Embryonic facial prominence (tissue), 1 donor: Measurements from ENCODE around the gene IL1RAP.

Experiments used
- DNase-seq: peaks from one replicate; pipeline ENCODE4 v3.0.0-alpha.2; 2016; ENCODE audit errors: extremely low spot score

The IL1RAP gene

DNA sequence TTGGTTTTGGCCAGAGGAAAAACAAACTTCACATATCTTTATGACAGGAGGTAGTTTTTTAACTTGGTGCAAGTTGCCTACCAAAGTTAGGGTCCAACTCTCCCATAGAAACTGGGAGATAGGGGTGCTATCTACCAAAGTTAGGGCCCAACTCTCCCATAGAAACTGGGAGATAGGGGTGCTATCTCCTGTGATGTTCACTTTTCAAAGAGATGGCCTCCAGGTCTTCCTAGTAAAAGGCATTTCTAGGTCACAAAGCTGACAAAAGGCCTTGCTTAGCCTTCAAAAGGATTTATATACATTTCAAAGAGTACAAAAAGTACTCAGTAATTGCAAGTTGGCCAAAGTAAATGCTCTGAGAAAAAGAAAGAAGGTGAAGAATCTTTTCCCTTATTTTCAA, 27.1 kb downstream of the IL1RAP start:
- DNase-seq: no peak

- no peak for DNase-seq
These were observed 27.7 kb downstream of the IL1RAP start for GRCh38 chr3:190541560-190541959.

DNA sequence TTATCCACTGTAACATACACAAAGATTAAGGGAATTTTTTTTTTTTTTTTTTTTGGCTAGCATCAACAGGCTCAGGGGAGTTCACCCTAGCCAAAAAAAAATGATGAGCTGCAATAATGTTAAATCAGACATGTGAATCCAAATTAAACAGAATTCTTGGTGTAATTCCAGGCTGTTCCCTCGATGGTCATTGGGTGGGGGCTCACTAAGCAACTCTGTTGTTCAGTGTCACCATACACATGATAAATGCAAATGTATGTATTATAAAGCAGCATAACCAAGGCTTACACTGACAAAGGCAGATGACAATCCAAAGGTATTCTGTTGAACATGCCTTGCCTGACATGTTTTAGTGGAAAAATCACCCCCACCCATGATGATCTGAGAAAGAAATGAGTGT, 29.0 kb downstream of the IL1RAP start:
- DNase-seq: no peak

DNA sequence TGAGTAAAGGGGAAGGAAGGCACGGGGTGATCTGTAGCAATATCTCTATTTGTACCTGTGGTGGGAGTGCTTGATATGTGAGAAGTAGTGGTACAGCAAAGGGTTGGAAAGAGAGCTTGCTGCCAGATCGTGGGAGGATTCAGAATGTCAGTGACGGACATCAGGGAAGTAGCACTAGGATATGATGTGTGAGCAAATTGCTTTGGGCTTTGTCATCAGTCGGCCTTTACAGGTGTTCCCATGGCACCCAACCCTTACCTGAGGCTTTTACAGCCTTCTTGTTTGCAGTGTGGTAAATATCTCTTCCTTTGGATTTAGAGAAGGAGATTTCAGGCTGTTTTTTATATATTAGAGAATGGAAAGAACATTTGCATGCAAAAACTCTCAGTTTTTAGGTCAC, 29.8 kb downstream of the IL1RAP start:
- DNase-seq: no peak

DNA sequence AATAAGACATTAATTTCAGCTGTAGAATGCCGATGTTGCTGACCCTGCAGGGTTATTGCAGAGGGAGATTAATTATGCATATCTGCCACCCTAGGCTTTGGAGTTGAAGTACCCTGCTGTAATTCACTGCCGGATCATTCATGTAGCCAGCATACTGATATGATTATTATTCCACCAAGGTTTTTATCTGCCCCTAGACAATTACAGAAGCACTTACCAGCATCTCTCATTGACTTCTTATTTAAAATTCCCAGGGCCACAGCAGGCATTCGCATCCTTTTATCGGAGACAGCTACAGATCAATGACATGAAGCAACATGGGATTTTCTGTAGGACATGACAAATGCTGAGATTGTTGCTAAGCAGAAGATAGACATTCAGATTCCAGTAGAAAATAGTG, 31.3 kb downstream of the IL1RAP start:
- DNase-seq: no peak

GRCh38 chr3:190546881-190547510, 33.1 kb downstream of the IL1RAP start:
- DNase-seq: no peak

DNA sequence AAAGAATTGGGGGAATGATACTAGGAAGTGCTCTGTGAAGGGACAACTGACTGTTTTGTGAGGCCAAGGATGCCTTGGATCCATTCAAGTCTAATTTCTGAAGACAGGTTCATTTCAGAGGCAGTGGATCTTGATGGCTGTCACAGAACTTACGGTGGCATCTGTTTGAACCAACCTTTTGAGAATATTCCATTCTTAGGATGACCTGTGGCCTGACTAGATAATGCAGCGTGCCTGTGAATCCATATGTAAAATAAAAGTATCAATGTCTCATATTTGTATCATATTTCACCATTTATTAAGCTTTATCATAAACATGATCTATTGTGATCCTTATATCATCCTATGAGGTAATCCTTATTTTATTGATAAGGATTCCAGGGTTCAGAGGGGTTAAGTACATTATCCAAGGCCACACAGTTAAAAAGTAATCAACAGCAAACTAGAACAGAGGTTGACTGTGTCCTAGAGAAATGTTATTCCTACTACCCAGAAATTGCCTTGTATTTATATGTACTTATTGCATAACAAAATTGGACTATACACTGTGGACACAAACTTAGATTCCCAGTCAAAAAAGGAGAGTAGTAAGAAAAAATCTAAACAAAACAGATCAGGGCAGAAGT, 34.3 kb downstream of the IL1RAP start:
- DNase-seq: no peak

DNA sequence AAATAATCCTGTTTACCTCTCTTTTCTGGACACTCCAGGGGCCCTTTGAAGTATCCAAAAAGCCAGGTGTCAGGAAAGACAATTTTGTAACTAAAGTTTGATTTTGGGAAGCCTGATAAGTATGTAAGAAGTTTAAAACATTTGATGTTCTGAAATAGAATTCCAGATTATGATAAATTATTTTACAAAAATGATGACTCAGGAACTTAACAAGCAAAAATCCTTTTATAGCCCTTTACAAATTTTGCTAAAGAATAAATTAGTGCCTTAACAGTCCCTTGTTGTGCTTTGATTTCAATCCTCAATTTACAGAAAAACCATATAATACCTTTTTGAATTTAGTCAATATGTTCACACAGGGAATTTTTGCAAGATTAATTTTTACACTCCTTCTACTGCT, 38.1 kb downstream of the IL1RAP start:
- DNase-seq: no peak

- no peak for DNase-seq
These were observed 39.3 kb downstream of the IL1RAP start for GRCh38 chr3:190552969-190553759.

- no peak for DNase-seq
These were observed 40.3 kb downstream of the IL1RAP start for GRCh38 chr3:190554197-190554596.

- no peak for DNase-seq
These were observed 42.5 kb downstream of the IL1RAP start for GRCh38 chr3:190556351-190556750.

- no peak for DNase-seq
These were observed 43.4 kb downstream of the IL1RAP start for GRCh38 chr3:190557296-190557695.

- DNase-seq: no peak
These were observed 44.4 kb downstream of the IL1RAP start for GRCh38 chr3:190558316-190558715.

DNA sequence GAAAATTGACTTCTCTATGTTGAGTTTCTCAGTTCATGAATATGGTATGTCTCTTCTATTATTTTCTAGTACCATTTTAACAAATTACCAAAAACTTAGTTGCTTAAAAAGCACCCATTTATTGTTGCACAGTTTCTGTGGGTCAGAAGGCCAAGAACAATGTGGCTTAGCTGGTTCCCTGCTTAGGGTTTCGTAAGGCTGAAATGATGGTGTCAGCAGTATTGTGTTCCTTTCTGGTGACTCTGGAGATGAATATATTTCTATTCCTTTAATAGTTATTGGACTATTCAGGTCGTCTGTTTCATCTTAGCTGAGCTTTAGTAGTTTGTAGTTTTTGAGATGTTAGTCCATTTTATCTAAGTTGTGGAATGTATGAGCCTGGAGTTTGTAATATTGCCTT, 44.9 kb downstream of the IL1RAP start:
- no peak for DNase-seq

- DNase-seq: no peak
These were observed 46.4 kb downstream of the IL1RAP start for GRCh38 chr3:190560013-190560895.

- DNase-seq: no peak
These were observed 49.1 kb downstream of the IL1RAP start for GRCh38 chr3:190562866-190563510.

- no peak for DNase-seq
These were observed 50.3 kb downstream of the IL1RAP start for GRCh38 chr3:190564175-190564574.

- no peak for DNase-seq
These were observed 52.4 kb downstream of the IL1RAP start for GRCh38 chr3:190566043-190566933.

GRCh38 chr3:190568036-190568435, 54.2 kb downstream of the IL1RAP start:
- DNase-seq: no peak

- no peak for DNase-seq
These were observed 60.6 kb downstream of the IL1RAP start for GRCh38 chr3:190574473-190574872.
